ENCODE results near the gene PDE6B. TPM values are rescaled to one million over a fixed set of nuclear protein-coding genes. Genes with fewer than 3 reads are reported as not detected.
A peak's percentile ranks its signal among the peaks of the same experiment; 100 is the strongest.
"Not testable (repeated sequence)": the region's sequence is repeated elsewhere in the genome, so short reads cannot be mapped to it uniquely, and the experiment has no call there.

Gene PDE6B
- total RNA-seq, 1 donor from 2014 or later = 14.5 TPM

DNA sequence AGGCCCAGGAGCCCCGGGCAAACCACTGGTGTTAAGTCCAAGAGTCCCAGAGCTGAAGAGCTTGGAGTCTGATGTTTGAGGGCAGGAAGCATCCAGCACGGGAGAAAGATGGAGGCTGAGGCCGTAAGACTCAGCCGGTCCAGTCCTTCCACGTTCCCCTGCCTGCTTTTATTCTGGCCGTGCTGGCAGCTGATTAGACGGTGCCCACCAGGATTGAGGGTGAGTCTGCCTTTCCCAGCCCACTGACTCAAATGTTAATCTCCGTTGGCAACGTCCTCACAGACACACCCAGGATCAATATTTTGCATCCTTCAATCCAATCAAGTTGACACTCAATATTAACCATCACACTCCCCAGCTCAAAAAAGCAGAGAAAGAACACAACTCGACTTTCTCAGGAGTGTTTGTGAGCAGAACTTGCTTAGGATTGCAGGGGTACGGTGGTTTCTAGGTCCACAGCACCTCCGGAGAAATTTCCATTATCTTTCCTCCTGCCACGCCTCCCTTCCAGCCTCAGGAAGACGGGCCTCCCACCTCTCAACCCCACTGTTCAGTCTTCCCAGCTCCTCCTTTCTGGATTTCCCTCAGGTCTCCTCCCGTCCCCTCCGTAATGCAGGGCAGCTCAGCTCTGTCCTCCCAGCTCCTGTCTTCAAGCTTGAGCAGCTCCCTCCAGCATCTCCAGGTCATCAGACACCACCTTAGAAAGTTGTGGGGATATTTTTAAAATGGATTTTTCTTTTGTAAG is 36.0 kb upstream of the PDE6B start:
- no peaks in the 10 kb centered on the region for H3K36me3 Mint-ChIP-seq (ENCODE audit: low read depth)
- H3K4me3 Mint-ChIP-seq = no peak overlapping the region
- no peaks in the 10 kb centered on the region for H3K27me3 Mint-ChIP-seq
- no peak overlapping the region for H3K27ac Mint-ChIP-seq
- DNase-seq = no peak
- intact Hi-C loops (cut with micrococcal nuclease) = no loop called here
- peaks cover 17% of the 10 kb centered on the region for H3K9me3 Mint-ChIP-seq
- H3K4me1 Mint-ChIP-seq = no peaks in the 10 kb centered on the region

- Mint-ChIP-seq H3K4me3 (no peak overlapping the region), H3K36me3 (ENCODE audit: low read depth) (no peaks in the 10 kb centered on the region), H3K27ac (no peak overlapping the region), H3K4me1 (no peaks in the 10 kb centered on the region), H3K9me3 (peaks cover 17% of the 10 kb centered on the region), H3K27me3 (no peaks in the 10 kb centered on the region)
- intact Hi-C loops (cut with micrococcal nuclease) = no loop called here
- no peak for DNase-seq
Observed at GRCh38 chr4:590313-590841, 35.0 kb upstream of the PDE6B start.

DNA sequence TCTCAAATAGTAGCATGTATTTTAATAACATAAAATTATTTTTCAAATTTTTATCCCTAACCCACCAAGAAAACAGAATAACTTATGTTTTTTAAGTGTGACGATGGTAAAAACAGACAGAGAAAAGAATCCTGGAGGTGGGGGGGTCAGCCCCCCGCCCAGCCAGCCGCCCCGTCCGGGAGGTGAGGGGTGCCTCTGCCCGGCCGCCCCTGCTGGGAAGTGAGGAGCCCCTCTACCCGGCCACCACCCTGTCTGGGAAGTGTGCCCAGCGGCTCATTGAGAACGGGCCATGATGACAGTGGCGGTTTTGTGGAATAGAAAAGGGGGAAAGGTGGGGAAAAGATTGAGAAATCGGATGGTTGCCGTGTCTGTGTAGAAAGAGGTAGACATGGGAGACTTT is 33.2 kb upstream of the PDE6B start:
- H3K4me1 Mint-ChIP-seq; H3K4me3 Mint-ChIP-seq; H3K36me3 Mint-ChIP-seq (ENCODE audit: low read depth); H3K27me3 Mint-ChIP-seq; H3K27ac Mint-ChIP-seq; intact Hi-C loops (cut with micrococcal nuclease); DNase-seq: not testable (repeated sequence)
- H3K9me3 Mint-ChIP-seq = peaks cover 13% of the 10 kb centered on the region

DNA sequence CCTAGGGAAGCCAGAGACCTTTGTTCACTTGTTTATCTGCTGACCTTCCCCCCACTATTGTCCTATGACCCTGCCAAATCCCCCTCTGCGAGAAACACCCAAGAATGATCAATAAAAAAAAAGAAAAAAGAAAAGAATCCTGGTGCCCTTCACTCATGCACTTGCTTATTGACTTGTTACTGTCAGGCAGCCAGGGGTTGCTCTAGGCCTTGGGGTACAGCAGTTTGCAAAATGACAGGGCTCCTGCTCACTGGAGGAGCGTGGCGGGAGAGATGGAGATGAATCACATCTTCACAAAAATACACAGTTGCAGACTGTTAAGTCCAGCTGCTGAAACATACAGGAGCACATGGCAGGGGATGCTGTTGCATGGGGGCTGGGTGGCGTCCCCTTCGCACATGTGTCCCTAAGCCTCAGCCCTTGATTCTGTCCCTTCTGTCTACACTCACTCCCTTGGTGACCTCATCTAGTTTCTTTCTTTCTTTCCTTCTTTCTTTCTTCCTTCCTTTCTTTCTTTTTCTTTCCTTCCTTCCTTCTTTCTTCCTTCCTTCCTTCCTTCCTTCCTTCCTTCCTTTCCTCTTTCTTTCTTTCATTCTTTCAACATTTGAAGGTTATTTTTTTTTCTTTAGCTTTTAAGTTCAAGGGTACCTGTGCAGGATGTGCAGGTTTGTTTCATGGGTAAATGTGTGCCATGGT is 32.4 kb upstream of the PDE6B start:
- Mint-ChIP-seq H3K27me3 (peaks cover 10% of the 10 kb centered on the region), H3K36me3 (ENCODE audit: low read depth) (no peaks in the 10 kb centered on the region), H3K27ac (no peak overlapping the region), H3K9me3 (peaks cover 11% of the 10 kb centered on the region), H3K4me1 (no peaks in the 10 kb centered on the region), H3K4me3 (no peak overlapping the region)
- no peak for DNase-seq
- intact Hi-C loops (cut with micrococcal nuclease) = no loop called here

GRCh38 chr4:598925-599324 is 26.4 kb upstream of the PDE6B start:
- Mint-ChIP-seq H3K27me3 (peaks cover 11% of the 10 kb centered on the region), H3K4me3 (no peak overlapping the region), H3K4me1 (peaks cover 3% of the 10 kb centered on the region), H3K9me3 (peaks cover 8% of the 10 kb centered on the region), H3K27ac (no peak overlapping the region), H3K36me3 (ENCODE audit: low read depth) (no peaks in the 10 kb centered on the region)
- no peak for DNase-seq
- intact Hi-C loops (cut with micrococcal nuclease) = no loop called here

GRCh38 chr4:600166-600565 is 25.2 kb upstream of the PDE6B start:
- H3K4me3 Mint-ChIP-seq = no peak overlapping the region
- intact Hi-C loops (cut with micrococcal nuclease) = loop anchor here (5.0 kb wide), 1 partner anchor 62 kb away; no protein-coding TSS in a partner anchor
- no peaks in the 10 kb centered on the region for H3K36me3 Mint-ChIP-seq (ENCODE audit: low read depth)
- DNase-seq = no peak
- H3K9me3 Mint-ChIP-seq = peaks cover 8% of the 10 kb centered on the region
- peaks cover 11% of the 10 kb centered on the region for H3K27me3 Mint-ChIP-seq
- no peak overlapping the region for H3K27ac Mint-ChIP-seq
- peaks cover 4% of the 10 kb centered on the region for H3K4me1 Mint-ChIP-seq

GRCh38 chr4:600850-601515 is 24.4 kb upstream of the PDE6B start:
- H3K27me3 Mint-ChIP-seq = peaks cover 10% of the 10 kb centered on the region
- no peaks in the 10 kb centered on the region for H3K36me3 Mint-ChIP-seq (ENCODE audit: low read depth)
- intact Hi-C loops (cut with micrococcal nuclease) = loop anchor here (5.0 kb wide), 1 partner anchor 61 kb away; no protein-coding TSS in a partner anchor
- H3K27ac Mint-ChIP-seq = no peak overlapping the region
- H3K4me3 Mint-ChIP-seq = no peak overlapping the region
- DNase-seq = no peak
- H3K4me1 Mint-ChIP-seq = peaks cover 4% of the 10 kb centered on the region
- peaks cover 14% of the 10 kb centered on the region for H3K9me3 Mint-ChIP-seq

DNA sequence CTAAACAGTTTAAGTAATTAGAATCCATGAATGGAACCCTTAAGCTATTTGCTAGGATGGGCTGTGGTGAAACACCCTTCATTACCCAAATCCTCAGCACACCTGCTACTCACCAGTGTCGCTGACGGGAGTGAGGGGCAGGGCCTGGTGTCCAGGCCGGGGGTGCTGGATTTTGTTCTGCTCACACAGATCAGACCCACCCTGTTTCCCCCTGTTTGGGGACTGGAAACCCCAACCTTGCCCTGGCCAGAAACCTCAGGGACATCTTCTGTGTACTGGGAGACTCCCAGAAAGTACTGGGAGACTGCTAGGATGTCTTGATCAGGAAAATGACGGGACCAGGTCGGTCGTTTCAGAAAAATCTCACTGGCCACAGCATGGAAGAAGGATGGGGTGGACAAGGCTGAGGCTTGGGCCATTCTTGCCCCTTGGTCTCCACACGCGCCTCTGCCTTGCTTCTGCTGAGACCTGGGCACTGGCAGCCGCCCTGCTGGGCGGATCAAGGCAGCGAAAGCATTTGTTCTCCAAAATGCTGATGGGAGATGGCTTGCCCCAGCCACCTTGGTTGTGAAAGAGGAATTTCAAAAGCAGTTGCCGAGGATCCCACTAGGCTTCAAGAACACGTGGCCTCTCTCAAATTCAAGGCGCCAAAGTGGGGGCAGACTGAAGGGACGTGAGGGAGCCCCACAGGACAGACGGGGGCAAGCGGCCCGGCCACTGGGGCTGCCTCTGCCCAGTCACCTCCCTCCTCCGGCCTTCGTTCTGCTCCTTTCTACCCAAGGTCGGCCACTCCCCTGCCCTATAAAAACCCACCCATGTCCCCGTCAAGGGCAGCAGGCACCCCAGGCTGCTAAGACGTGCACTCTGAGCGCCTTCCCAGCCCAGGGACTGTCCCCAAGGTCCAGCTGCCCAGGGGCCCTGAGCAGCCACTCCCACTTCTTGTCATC is 23.5 kb upstream of the PDE6B start:
- peaks cover 6% of the 10 kb centered on the region for H3K27me3 Mint-ChIP-seq
- H3K36me3 Mint-ChIP-seq (ENCODE audit: low read depth) = no peaks in the 10 kb centered on the region
- H3K27ac Mint-ChIP-seq = no peak overlapping the region
- H3K4me3 Mint-ChIP-seq = no peak overlapping the region
- H3K4me1 Mint-ChIP-seq = peaks cover 4% of the 10 kb centered on the region
- intact Hi-C loops (cut with micrococcal nuclease) = loop anchor here (1.0 to 5.0 kb wide), 2 partner anchors 60 to 72 kb away; partner anchors contain the start of genes ATP5ME and MYL5
- peaks cover 14% of the 10 kb centered on the region for H3K9me3 Mint-ChIP-seq
- no peak for DNase-seq

GRCh38 chr4:602559-602942 is 22.8 kb upstream of the PDE6B start:
- Mint-ChIP-seq H3K4me1 (peaks cover 4% of the 10 kb centered on the region), H3K4me3 (no peak overlapping the region), H3K27ac (no peak overlapping the region), H3K36me3 (ENCODE audit: low read depth) (no peaks in the 10 kb centered on the region), H3K27me3 (peaks cover 4% of the 10 kb centered on the region), H3K9me3 (peaks cover 14% of the 10 kb centered on the region)
- peak; percentile 87 for DNase-seq
- intact Hi-C loops (cut with micrococcal nuclease) = loop anchor here (1.0 to 5.0 kb wide), 2 partner anchors 60 to 72 kb away; partner anchors contain the start of genes ATP5ME and MYL5

GRCh38 chr4:604131-604530 is 21.2 kb upstream of the PDE6B start:
- Mint-ChIP-seq H3K9me3 (peaks cover 6% of the 10 kb centered on the region), H3K27ac (no peak overlapping the region), H3K4me3 (no peak overlapping the region), H3K36me3 (ENCODE audit: low read depth) (no peaks in the 10 kb centered on the region), H3K27me3 (no peaks in the 10 kb centered on the region), H3K4me1 (peaks cover 4% of the 10 kb centered on the region)
- intact Hi-C loops (cut with micrococcal nuclease) = loop anchor here (5.0 kb wide), 1 partner anchor 58 kb away; no protein-coding TSS in a partner anchor
- no peak for DNase-seq

- H3K27me3 Mint-ChIP-seq = peaks cover 3% of the 10 kb centered on the region
- H3K27ac Mint-ChIP-seq = no peak overlapping the region
- peaks cover 4% of the 10 kb centered on the region for H3K4me1 Mint-ChIP-seq
- intact Hi-C loops (cut with micrococcal nuclease) = no loop called here
- H3K9me3 Mint-ChIP-seq = peaks cover 6% of the 10 kb centered on the region
- DNase-seq = no peak
- H3K4me3 Mint-ChIP-seq = no peak overlapping the region
- H3K36me3 Mint-ChIP-seq (ENCODE audit: low read depth) = no peaks in the 10 kb centered on the region
Observed at GRCh38 chr4:605702-606425, 19.5 kb upstream of the PDE6B start.

DNA sequence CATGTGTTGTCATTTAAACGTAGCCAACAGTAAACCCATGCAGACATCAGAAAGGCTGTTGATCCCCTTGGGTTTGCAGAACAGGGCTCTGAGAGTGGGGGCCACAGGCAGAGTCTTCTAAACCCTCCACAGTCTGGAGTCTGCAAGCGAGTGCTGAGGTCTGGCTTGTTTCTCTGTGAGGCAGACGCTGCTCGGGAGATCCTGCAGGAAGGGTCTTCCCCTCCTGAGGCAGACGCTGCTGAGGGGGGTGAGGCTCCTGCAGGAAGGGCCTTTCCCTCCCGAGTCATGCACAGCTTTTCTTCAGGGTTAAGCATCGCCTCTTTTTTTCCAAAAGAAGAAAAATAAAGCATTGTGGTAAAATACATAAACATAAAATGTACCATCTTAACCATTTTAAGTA is 17.1 kb upstream of the PDE6B start:
- Mint-ChIP-seq H3K4me1 (peaks cover 2% of the 10 kb centered on the region), H3K27ac (no peak overlapping the region), H3K9me3 (peaks cover 6% of the 10 kb centered on the region), H3K4me3 (no peak overlapping the region), H3K36me3 (ENCODE audit: low read depth) (no peaks in the 10 kb centered on the region), H3K27me3 (peaks cover 3% of the 10 kb centered on the region)
- no peak for DNase-seq
- intact Hi-C loops (cut with micrococcal nuclease) = no loop called here
